Neural progenitor cell (in vitro differentiated cells): ENCODE results near the gene CD300LG. TPM values are rescaled to one million over a fixed set of nuclear protein-coding genes. Genes with fewer than 3 reads are reported as not detected.

Source experiments
- DNase-seq: peaks from one replicate; pipeline ENCODE4 v3.0.0-alpha.2; 2016; ENCODE audit warnings: low spot score
- H2AFZ ChIP-seq: fragments of 200-600 bp; sonication (generic); replicated peaks from 2 replicates; pipeline ENCODE4 v1.6.1; 2016; ENCODE audit warnings: antibody characterized with exemption
- H3F3A ChIP-seq: fragments of 200-600 bp; sonication (generic); 2 replicates; pipeline ENCODE4 v1.6.1; 2016; ENCODE audit warnings: antibody characterized with exemption, low read depth
- H3K27ac ChIP-seq: fragments of 200-600 bp; sonication (generic); 2 replicates; pipeline ENCODE4 v1.5.1; 2016; ENCODE audit warnings: mild to moderate bottlenecking
- H3K27me3 ChIP-seq: fragments of 200-600 bp; sonication (generic); 2 replicates; pipeline ENCODE4 v1.6.1; 2016; ENCODE audit warnings: mild to moderate bottlenecking, moderate library complexity
- H3K36me3 ChIP-seq: fragments of 200-600 bp; sonication (generic); 2 replicates; pipeline ENCODE4 v1.5.1; 2016
- H3K4me1 ChIP-seq: fragments of 200-600 bp; sonication (generic); 2 replicates; pipeline ENCODE4 v1.6.1; 2016; ENCODE audit warnings: mixed run types
- H3K4me2 ChIP-seq: fragments of 200-600 bp; sonication (generic); 2 replicates; pipeline ENCODE4 v1.6.1; 2016
- H3K4me3 ChIP-seq: fragments of 200-600 bp; sonication (generic); 2 replicates; pipeline ENCODE4 v1.5.1; 2016
- H3K79me2 ChIP-seq: fragments of 200-600 bp; sonication (generic); 2 replicates; pipeline ENCODE4 v1.6.1; 2016; ENCODE audit warnings: low read depth
- H3K9ac ChIP-seq: fragments of 200-600 bp; sonication (generic); 2 replicates; pipeline ENCODE4 v1.6.1; 2016
- H3K9me3 ChIP-seq: fragments of 200-600 bp; sonication (generic); 2 replicates; pipeline ENCODE4 v1.5.1; 2016; ENCODE audit warnings: low read depth
- H4K20me1 ChIP-seq: fragments of 200-600 bp; sonication (generic); 2 replicates; pipeline ENCODE4 v1.6.1; 2016; ENCODE audit warnings: low read depth
- H3K27ac Mint-ChIP-seq: 3 replicates; pipeline ENCODE4 v1.8.0; 2021; ENCODE audit warnings: mixed read lengths
- H3K27me3 Mint-ChIP-seq: 2 replicates; pipeline ENCODE4 v1.8.0; 2022; ENCODE audit warnings: low read depth, mild to moderate bottlenecking, inconsistent platforms, moderate library complexity, mixed read lengths; ENCODE audit not compliant: insufficient read depth
- H3K36me3 Mint-ChIP-seq: 3 replicates; pipeline ENCODE4 v1.8.0; 2021; ENCODE audit warnings: mixed read lengths
- H3K4me1 Mint-ChIP-seq: 3 replicates; pipeline ENCODE4 v1.8.0; 2021; ENCODE audit warnings: mixed read lengths
- H3K4me3 Mint-ChIP-seq: 3 replicates; pipeline ENCODE4 v1.8.0; 2021; ENCODE audit warnings: mild to moderate bottlenecking, moderate library complexity, mixed read lengths
- H3K9me3 Mint-ChIP-seq: 3 replicates; pipeline ENCODE4 v1.8.0; 2020; ENCODE audit warnings: mixed read lengths
- CTCF ChIP-seq: fragments of 200-600 bp; sonication (generic); IDR thresholded peaks from 2 replicates; pipeline ENCODE4 v1.5.1; 2017; ENCODE audit warnings: antibody characterized with exemption, mild to moderate bottlenecking
- EZH2 ChIP-seq: fragments of 200-600 bp; sonication (generic); IDR thresholded peaks from 2 replicates; pipeline ENCODE4 v1.6.1; 2017; ENCODE audit warnings: antibody characterized with exemption, mild to moderate bottlenecking, moderate library complexity
- EZH2phosphoT487 ChIP-seq: fragments of 200-600 bp; sonication (generic); IDR thresholded peaks from 2 replicates; pipeline ENCODE4 v1.6.1; 2017; ENCODE audit warnings: antibody characterized with exemption
- total RNA-seq: library from RNA; depleted of rRNA; stranded (reverse); fragments of >200 nt; gene quantifications from 2 replicates; pipeline ENCODE4 v1.2.3, GENCODE V29; 2015; ENCODE audit warnings: low replicate concordance

Gene CD300LG
- total RNA-seq, 1 donor from 2014 or later = not detected

DNA sequence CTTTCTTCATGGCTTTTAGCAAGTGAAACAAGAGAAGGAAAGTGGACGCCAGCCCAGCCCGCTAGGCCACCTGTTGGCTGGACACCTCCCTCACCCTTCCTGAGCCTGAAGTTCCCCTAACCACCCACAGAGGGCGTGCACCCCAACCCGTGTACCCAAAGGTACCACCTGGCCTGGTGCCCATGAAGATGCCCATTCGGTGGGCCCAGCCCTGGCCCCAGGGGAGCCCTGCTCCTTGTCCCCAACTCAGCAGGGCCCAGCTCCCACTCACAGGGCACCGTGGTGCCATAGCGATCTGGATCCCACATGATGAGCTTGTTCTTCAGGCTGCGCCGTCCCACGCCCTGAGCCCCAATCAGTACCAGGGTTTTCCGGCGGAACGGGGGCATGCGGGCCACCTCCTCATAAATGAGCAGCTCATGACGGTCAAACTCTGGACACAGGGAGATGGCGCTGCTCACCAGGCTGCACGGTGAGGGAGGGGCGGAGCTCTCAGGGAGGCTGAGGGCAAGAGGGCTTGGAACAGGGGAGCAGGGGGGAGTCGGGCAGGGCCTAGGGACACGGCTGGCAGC lies 33.5 kb downstream of the CD300LG start:
- peak; percentile 74 for DNase-seq
- Histone ChIP-seq H3K27ac (no peak overlapping the region), H3K27me3 (no peaks in the 10 kb centered on the region), H2AFZ (no peak overlapping the region), H3K9me3 (no peaks in the 10 kb centered on the region), H3K4me1 (peaks cover 3% of the 10 kb centered on the region), H3K4me3 (no peak overlapping the region), H3F3A (no peaks in the 10 kb centered on the region), H3K9ac (no peak overlapping the region), H3K4me2 (no peak overlapping the region), H4K20me1 (peaks cover 8% of the 10 kb centered on the region), H3K36me3 (no peaks in the 10 kb centered on the region), H3K79me2 (no peaks in the 10 kb centered on the region)
- Mint-ChIP-seq H3K27ac (no peak overlapping the region), H3K4me1 (peaks cover 10% of the 10 kb centered on the region), H3K27me3 (peaks cover 2% of the 10 kb centered on the region), H3K36me3 (peaks cover 4% of the 10 kb centered on the region), H3K9me3 (no peaks in the 10 kb centered on the region), H3K4me3 (no peak overlapping the region)
- TF ChIP-seq EZH2 (no peak), CTCF (peak; percentile 79)

- peaks cover 4% of the 10 kb centered on the region for H3K36me3 Mint-ChIP-seq
- no peaks in the 10 kb centered on the region for H3K36me3 ChIP-seq
Measured at GRCh38 chr17:43881181-43881580, 34.2 kb downstream of the CD300LG start.

GRCh38 chr17:43881758-43882505 lies 35.0 kb downstream of the CD300LG start:
- H3K36me3 Mint-ChIP-seq = peaks cover 4% of the 10 kb centered on the region
- H3K4me1 ChIP-seq = peaks cover 3% of the 10 kb centered on the region
- no peak for DNase-seq
- H3K27me3 Mint-ChIP-seq = peaks cover 2% of the 10 kb centered on the region
- no peaks in the 10 kb centered on the region for H3F3A ChIP-seq
- no peak overlapping the region for H3K4me3 ChIP-seq
- no peaks in the 10 kb centered on the region for H3K9me3 ChIP-seq
- TF ChIP-seq CTCF = no peak
- no peak for TF ChIP-seq EZH2
- no peak for TF ChIP-seq EZH2phosphoT487
- no peaks in the 10 kb centered on the region for H3K27me3 ChIP-seq
- peaks cover 8% of the 10 kb centered on the region for H4K20me1 ChIP-seq
- no peak overlapping the region for H2AFZ ChIP-seq
- H3K27ac Mint-ChIP-seq = no peak overlapping the region
- peaks cover 10% of the 10 kb centered on the region for H3K4me1 Mint-ChIP-seq
- H3K9me3 Mint-ChIP-seq = no peaks in the 10 kb centered on the region
- H3K4me2 ChIP-seq = no peak overlapping the region
- H3K4me3 Mint-ChIP-seq = no peak overlapping the region
- H3K79me2 ChIP-seq = no peaks in the 10 kb centered on the region
- no peaks in the 10 kb centered on the region for H3K36me3 ChIP-seq
- no peak overlapping the region for H3K9ac ChIP-seq
- no peak overlapping the region for H3K27ac ChIP-seq

More at GRCh38 chr17:43881181-43881580, 34.2 kb downstream of the CD300LG start:
- Histone ChIP-seq H3K9ac (no peak overlapping the region), H2AFZ (no peak overlapping the region), H3K4me2 (no peak overlapping the region), H3K79me2 (no peaks in the 10 kb centered on the region), H3K9me3 (no peaks in the 10 kb centered on the region), H3K4me3 (no peak overlapping the region), H3K27me3 (no peaks in the 10 kb centered on the region), H3F3A (no peaks in the 10 kb centered on the region), H3K4me1 (peaks cover 3% of the 10 kb centered on the region), H3K27ac (no peak overlapping the region), H4K20me1 (peaks cover 8% of the 10 kb centered on the region)
- Mint-ChIP-seq H3K27me3 (peaks cover 2% of the 10 kb centered on the region), H3K4me1 (peaks cover 10% of the 10 kb centered on the region), H3K4me3 (no peak overlapping the region), H3K9me3 (no peaks in the 10 kb centered on the region), H3K27ac (no peak overlapping the region)
- DNase-seq = no peak
- no peak for TF ChIP-seq CTCF
- no peak for TF ChIP-seq EZH2phosphoT487
- TF ChIP-seq EZH2 = no peak
